Articular chondrocyte of knee joint (primary cell): ENCODE data around the gene CRYBB2. TPM values are rescaled to one million over a fixed set of nuclear protein-coding genes. Genes with fewer than 3 reads are reported as not detected.

Experiments used
- small RNA-seq: library from RNA; depleted of rRNA; stranded (forward); fragments of <200 nt; gene quantifications from one replicate; pipeline ENCODE3, GENCODE V24; 2012
- total RNA-seq: library from RNA; depleted of rRNA; stranded (reverse); fragments of >200 nt; gene quantifications from 2 replicates; pipeline ENCODE4 v1.2.3, GENCODE V29; 2012

CRYBB2 gene
- not detected in 2 replicates for total RNA-seq

GRCh38 chr22:25219211-25219689 lies at the start of gene CRYBB2:
CRYBB2 (plus strand) TSS chr22:25219639; CDS start chr22:25221430, 1,791 bp downstream.

GRCh38 chr22:25199731-25200520 lies 19.5 kb upstream of the CRYBB2 start, which contains the start of gene CRYBB3:
CRYBB3 (plus strand) TSS chr22:25199858; CDS start chr22:25201397, 1,539 bp downstream.

Small RNA genes within 50 kb of the gene (small RNA-seq; reads per million reads assigned to genes)
- gene Z99916.2, result 0.61 reads per million, percentile 20 among the genes with 10 or more reads in this experiment

Other genes with a start within 250 kb of the CRYBB2 start
- gene CRYBB3, start 19.8 kb upstream of the CRYBB2 start, total RNA-seq, result not detected in 2 replicates